GM12872 (cell line): Measurements from ENCODE around the gene APCDD1.

Experiments
- TF ChIP-seq, protein P1 (sequence below): IDR thresholded peaks from 3 replicates; pipeline ENCODE4 v1.5.1; 2011; ENCODE audit warnings: low read depth, mild to moderate bottlenecking, low read length, moderate library complexity; ENCODE audit not compliant: insufficient read depth

APCDD1 gene

DNA sequence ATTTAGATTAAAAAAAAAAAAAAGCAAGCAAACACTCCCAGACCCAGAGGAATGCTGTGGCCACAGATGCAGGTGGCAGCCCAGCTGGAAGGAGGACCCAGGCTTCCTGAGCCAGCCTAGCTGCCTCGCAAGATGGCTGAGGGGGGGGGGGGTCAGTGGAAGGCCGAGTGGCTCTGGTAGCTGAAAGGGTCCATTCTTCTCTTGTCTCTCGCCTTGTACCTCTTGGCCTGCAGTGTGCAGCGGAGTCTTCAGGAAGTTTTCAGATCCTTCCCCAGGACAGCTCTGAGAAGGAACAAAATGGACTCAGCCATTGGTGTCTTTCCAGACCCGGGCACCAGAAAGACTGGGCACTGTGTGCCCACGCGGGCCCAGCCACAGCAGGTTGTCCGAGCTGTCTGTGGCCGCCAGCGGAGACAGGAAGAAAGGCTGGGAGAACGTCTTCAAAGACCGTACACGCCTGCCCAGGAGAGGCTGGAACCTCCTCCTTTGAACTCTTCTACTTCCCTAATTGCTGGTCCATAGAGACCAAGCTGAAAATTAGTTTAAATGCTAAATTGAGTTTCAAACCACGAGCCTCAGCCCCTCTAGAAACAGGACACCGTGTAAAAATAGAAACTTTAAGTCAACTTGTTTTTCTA lies 21.3 kb downstream of the APCDD1 start:
- TF ChIP-seq, protein P1, sequence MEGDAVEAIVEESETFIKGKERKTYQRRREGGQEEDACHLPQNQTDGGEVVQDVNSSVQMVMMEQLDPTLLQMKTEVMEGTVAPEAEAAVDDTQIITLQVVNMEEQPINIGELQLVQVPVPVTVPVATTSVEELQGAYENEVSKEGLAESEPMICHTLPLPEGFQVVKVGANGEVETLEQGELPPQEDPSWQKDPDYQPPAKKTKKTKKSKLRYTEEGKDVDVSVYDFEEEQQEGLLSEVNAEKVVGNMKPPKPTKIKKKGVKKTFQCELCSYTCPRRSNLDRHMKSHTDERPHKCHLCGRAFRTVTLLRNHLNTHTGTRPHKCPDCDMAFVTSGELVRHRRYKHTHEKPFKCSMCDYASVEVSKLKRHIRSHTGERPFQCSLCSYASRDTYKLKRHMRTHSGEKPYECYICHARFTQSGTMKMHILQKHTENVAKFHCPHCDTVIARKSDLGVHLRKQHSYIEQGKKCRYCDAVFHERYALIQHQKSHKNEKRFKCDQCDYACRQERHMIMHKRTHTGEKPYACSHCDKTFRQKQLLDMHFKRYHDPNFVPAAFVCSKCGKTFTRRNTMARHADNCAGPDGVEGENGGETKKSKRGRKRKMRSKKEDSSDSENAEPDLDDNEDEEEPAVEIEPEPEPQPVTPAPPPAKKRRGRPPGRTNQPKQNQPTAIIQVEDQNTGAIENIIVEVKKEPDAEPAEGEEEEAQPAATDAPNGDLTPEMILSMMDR = no peak

DNA sequence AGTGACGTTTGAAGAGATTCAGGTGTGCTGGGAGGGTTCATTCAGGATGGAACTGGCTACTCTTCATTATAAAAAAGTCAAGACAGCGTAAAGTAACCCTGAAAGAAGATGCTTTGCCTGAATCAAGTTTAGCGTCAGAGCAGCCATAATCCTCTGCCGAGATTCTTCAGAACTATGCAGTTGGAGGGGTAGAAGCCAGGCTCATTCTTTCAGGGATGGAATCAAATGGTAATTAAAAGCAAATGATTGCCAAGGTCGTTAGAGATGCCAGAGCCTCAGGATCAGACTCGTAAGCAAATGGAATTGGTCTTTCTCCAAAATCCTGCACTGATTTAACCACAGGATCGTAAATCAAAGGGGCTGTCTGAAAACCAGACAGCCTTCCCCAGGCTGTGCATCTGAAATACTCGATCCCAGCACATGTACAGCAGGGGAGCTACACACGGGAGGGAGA lies 21.9 kb downstream of the APCDD1 start:
- TF ChIP-seq, protein P1 = no peak

DNA sequence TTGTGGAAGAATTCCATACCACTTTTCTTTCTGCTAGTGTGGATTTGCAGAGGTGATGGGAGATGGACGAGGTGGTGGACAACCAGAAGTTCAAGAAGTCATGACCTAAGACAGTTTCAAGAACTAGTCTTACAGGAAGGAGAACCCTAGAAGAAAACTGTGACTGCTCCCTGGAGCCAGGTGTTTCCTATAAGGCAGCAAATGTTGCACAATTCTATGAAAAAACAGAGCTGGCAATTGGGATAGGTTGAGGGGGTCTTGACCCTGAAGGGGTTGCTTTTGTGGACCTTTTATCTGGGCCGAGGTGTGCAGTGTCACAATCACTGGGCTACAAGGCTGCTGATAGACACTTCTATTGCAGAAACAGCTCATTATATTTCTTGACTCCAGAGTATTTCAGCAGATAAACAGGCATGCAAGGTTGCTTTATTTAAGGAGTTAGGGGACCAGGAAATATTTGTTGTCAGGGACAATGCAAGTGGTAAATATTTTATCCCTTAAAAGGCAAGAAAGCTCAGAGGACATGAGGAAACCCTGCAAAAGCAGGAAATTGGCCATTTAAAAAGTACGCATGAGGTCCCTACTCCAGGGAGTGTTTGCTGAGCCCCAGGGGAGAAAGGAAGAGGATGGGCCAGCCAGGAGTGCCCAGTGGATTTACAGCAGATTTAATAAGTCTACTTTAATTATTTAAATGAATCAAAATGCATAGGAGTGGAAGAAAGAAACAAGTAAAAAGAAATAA lies 22.9 kb downstream of the APCDD1 start:
- TF ChIP-seq, protein P1 = no peak

DNA sequence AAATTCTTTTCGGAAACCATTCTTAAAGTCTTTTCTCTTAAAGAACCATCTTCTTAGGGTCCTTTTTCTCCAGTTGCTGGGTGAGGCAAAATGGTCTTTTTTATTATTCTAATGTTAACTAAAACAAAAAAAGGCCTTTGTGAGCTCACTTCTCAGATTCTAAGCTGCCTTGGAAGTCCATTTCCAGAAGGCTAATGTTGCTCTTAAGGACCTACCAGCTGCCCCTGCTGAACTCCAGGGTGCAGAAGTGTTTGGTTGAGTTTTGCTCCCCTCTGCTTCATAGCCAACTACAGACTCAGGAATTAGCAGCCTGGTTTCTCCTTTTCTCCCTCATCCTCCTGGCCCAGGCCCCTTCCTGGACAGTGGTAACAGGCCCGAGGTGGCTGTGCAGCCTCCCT lies 23.4 kb downstream of the APCDD1 start:
- TF ChIP-seq, protein P1 = no peak

DNA sequence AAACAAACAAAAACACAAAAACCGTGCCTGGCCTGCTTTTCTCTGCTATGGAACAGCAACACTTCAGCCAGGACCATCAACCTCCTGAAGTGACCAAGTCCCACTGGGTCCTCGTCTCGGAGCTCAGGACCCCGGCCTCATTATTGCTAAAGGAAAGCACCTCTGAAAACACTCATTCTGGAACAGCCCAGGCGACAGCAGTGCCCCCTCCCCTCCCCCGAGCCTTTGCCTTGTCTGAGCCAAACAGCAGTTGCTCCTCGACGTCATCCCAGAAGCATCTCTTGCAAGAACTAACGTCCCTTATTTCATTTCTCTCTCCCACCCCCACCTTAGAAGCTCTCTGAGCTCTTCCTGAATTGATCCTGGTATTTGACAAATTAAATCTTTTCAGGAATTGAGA lies 27.4 kb downstream of the APCDD1 start:
- TF ChIP-seq, protein P1 = no peak

DNA sequence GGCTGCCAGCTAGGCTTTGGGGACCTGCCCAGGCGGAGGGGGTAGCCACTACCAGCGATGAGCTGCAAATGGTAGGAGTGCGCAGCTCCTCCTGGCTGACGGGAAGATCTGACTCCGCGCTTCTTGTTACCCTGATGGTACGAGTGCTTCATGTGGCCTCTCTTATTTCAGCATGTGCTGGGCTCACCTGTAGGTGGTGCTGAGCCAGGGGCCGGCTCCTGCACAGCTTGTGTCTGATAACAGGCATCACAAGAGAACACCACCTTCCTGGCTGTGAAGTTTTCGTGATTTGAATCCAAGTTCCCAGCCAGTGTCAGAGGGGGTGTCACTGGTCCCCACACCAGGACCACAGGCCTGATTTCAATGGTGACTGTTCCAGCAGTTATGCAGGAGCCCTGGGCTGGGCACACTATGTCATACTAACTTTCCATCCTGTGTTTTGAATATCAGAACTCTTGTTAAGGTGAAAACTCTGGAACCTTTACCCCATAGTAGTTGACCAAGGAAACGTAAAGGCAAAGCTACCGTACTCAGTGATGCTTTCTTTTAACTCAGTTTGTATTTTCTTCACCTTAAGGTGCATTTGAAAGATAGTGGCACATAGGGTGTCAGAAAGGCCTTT lies 28.0 kb downstream of the APCDD1 start:
- TF ChIP-seq, protein P1 = peak; percentile 34; the same call in 2 of the 3 replicates
